K562 (cell line): Measurements from ENCODE around the gene HOXB13. TPM values are rescaled to one million over a fixed set of nuclear protein-coding genes. Genes with fewer than 3 reads are reported as not detected.
A peak's percentile ranks its signal among the peaks of the same experiment; 100 is the strongest.

Experiments used
- ATAC-seq: fragments of 200-7000 bp; cut with Tn5 transposase; 3 replicates; pipeline ENCODE4 v1.9.1; 2020; ENCODE audit warnings: moderate library complexity
- BruUV-seq: library from RNA; stranded (reverse); fragments of 400-500 nt; replicated peaks from 2 replicates; lab custom pipeline; 2021; lab: Mats Ljungman, UMichigan
- CTCF ChIA-PET: fragments of 300-600 bp; formaldehyde crosslinking; extraction: SDS; loops from one replicate; lab custom pipeline; 2021; ENCODE audit warnings: low intra/inter-chr PET ratio; lab: Yijun Ruan, JAX
- POLR2A ChIA-PET: fragments of 300-600, 350-650 bp; sonication (Branson Sonifier 250); formaldehyde crosslinking; extraction: SDS; loops from one replicate; lab custom pipeline; 2021; ENCODE audit warnings: antibody characterized with exemption, inconsistent platforms; lab: Yijun Ruan, JAX
- DNase-seq, 4 experiments: peaks; one replicate each; pipeline versions ENCODE4 v3.0.0 to v3.0.0-alpha.2; 2011 to 2018; ENCODE audit warnings: low spot score in 3 of 4, mixed read lengths in 3 of 4; ENCODE audit errors: extremely low read depth in 1 of 4
- FAIRE-seq: peaks from 2 replicates; lab custom pipeline; 2011; peaks lifted over from hg19 to GRCh38; lab: Jason Lieb, UNC
- H2AFZ ChIP-seq: 2 replicates; pipeline ENCODE4 v1.6.0; 2011; ENCODE audit warnings: low read depth, low read length, control low read depth, inconsistent platforms
- H3K27ac ChIP-seq: fragments of 200-600 bp; 3 replicates; pipeline ENCODE4 v1.8.0; 2011; ENCODE audit warnings: low read depth, mild to moderate bottlenecking, control low read depth, inconsistent platforms, low read length, moderate library complexity, mixed read lengths; ENCODE audit errors: extremely low read depth
- H3K27me3 ChIP-seq, 2 experiments: fragments of 300-600 bp in 1 of 2; 2 replicates in 1 of 2; 3 replicates in 1 of 2; pipeline versions ENCODE4 v1.6.0 to v1.8.0; 2011; ENCODE audit warnings: inconsistent platforms in 2 of 2, low read length in 2 of 2, mild to moderate bottlenecking in 1 of 2, mixed read lengths in 1 of 2, moderate library complexity in 1 of 2; ENCODE audit not compliant: control insufficient read depth in 2 of 2, insufficient read depth in 2 of 2
- H3K36me3 ChIP-seq: fragments of 300-600 bp; 3 replicates; pipeline ENCODE4 v1.8.0; 2011; ENCODE audit warnings: mild to moderate bottlenecking, low read length, inconsistent platforms; ENCODE audit not compliant: control insufficient read depth, insufficient read depth
- H3K4me1 ChIP-seq, 2 experiments: fragments of 200-600 bp in 1 of 2; replicated peaks in 1 of 2; 2 replicates in 1 of 2; 3 replicates in 1 of 2; pipeline versions ENCODE4 v1.5.1 to v1.8.0; 2011; ENCODE audit warnings: inconsistent platforms in 2 of 2, low read length in 2 of 2, mild to moderate bottlenecking in 1 of 2, mixed read lengths in 1 of 2, moderate library complexity in 1 of 2; ENCODE audit not compliant: control insufficient read depth in 2 of 2, insufficient read depth in 2 of 2
- H3K4me2 ChIP-seq: 2 replicates; pipeline ENCODE4 v1.6.1; 2011; ENCODE audit warnings: low read length, control low read depth, inconsistent platforms, mixed read lengths; ENCODE audit not compliant: insufficient read depth
- H3K4me3 ChIP-seq: fragments of 200-600 bp; sonication (generic), shearing (Covaris generic); 2 replicates; pipeline ENCODE4 v1.5.1; 2016; ENCODE audit warnings: control low read depth, inconsistent platforms
- H3K79me2 ChIP-seq: fragments of 200-600 bp; 3 replicates; pipeline ENCODE4 v1.8.0; 2011; ENCODE audit warnings: low read length, inconsistent platforms; ENCODE audit not compliant: control insufficient read depth, insufficient read depth
- H3K9ac ChIP-seq, 2 experiments: 2 replicates each; pipeline versions ENCODE4 v1.6.0 to v1.6.1; 2011; ENCODE audit warnings: low read depth in 2 of 2, low read length in 2 of 2, control low read depth in 1 of 2, inconsistent platforms in 1 of 2, mild to moderate bottlenecking in 1 of 2, mixed read lengths in 1 of 2; ENCODE audit not compliant: insufficient read depth in 1 of 2
- H3K9me1 ChIP-seq: one replicate; pipeline ENCODE4 v1.6.0; 2011; ENCODE audit warnings: inconsistent platforms, mild to moderate bottlenecking, low read length, moderate library complexity; ENCODE audit not compliant: control insufficient read depth, insufficient read depth
- H3K9me3 ChIP-seq: replicated peaks from 2 replicates; pipeline ENCODE4 v1.5.1; 2011; ENCODE audit warnings: low read depth, low read length, inconsistent platforms; ENCODE audit not compliant: control insufficient read depth, insufficient read depth
- H4K20me1 ChIP-seq: replicated peaks from 2 replicates; pipeline ENCODE4 v1.6.1; 2011; ENCODE audit warnings: low read length, inconsistent platforms, mixed read lengths; ENCODE audit not compliant: control insufficient read depth, insufficient read depth
- CBX3 ChIP-seq, 2 experiments: IDR thresholded peaks; 1 replicate in 1 of 2; 2 replicates in 1 of 2; pipeline ENCODE4 v1.6.1; 2012; ENCODE audit warnings: inconsistent platforms in 2 of 2, low read length in 2 of 2, borderline replicate concordance in 1 of 2, control low read depth in 1 of 2
- ELK1 ChIP-seq: sonication (generic); formaldehyde crosslinking; IDR thresholded peaks from 2 replicates; pipeline ENCODE4 v1.8.1; 2022; ENCODE audit warnings: missing genetic modification reagents
- FOXJ2 ChIP-seq: fragments of 200-800 bp; sonication (Bioruptor generic); IDR thresholded peaks from 2 replicates; pipeline ENCODE4 v1.6.1; 2016; ENCODE audit warnings: missing genetic modification characterization, missing compliant biosample characterization
- HNRNPL ChIP-seq: fragments of 200-400 bp; formaldehyde crosslinking; IDR thresholded peaks from 2 replicates; pipeline ENCODE4 v1.6.1; 2017; ENCODE audit warnings: low read depth, mild to moderate bottlenecking, low read length
- HNRNPUL1 ChIP-seq: fragments of 200-400 bp; formaldehyde crosslinking; IDR thresholded peaks from 2 replicates; pipeline ENCODE4 v1.6.1; 2017; ENCODE audit warnings: low read length
- IRF1 ChIP-seq: sonication (generic); formaldehyde crosslinking; IDR thresholded peaks from 2 replicates; pipeline ENCODE4 v1.8.0; 2022; ENCODE audit warnings: missing genetic modification reagents, mild to moderate bottlenecking, borderline replicate concordance
- NFE2 ChIP-seq: IDR thresholded peaks from 2 replicates; pipeline ENCODE4 v1.6.1; 2014; ENCODE audit warnings: antibody characterized with exemption, low read depth
- NR0B1 ChIP-seq: fragments of 450-650 bp; IDR thresholded peaks from one replicate; pipeline ENCODE4 v1.6.1; 2018; ENCODE audit warnings: mild to moderate bottlenecking, moderate library complexity; ENCODE audit not compliant: partially characterized antibody
- ZNF23 ChIP-seq: fragments of 250-450 bp; sonication (Bioruptor Pico); IDR thresholded peaks from 2 replicates; pipeline ENCODE4 v1.4.0; 2020; ENCODE audit warnings: mild to moderate bottlenecking
- WGBS: fragments of 100-300 bp; shearing (Covaris generic); methylation state at CpG from one replicate; pipeline ENCODE4 v1.1.6; 2016; ENCODE audit warnings: low coverage, mixed read lengths; ENCODE audit not compliant: insufficient coverage; ENCODE audit errors: missing lambda C conversion rate; 5-methylcytosine and 5-hydroxymethylcytosine counted together
- in situ Hi-C: fragments of 300-500 bp; cut with MboI; formaldehyde crosslinking; loops from 4 replicates; pipeline ENCODE4 v1.15.0; 2018; ENCODE audit warnings: inconsistent platforms, mixed read lengths
- intact Hi-C: fragments of 100-400 bp; cut with micrococcal nuclease; formaldehyde crosslinking; loops from 2 replicates; pipeline ENCODE4 v1.14.2; 2022
- polyA plus RNA-seq, 8 experiments: library from polyadenylated mRNA; depleted of rRNA in 4 of 8; stranded (reverse) in 5 of 8; unstranded in 3 of 8; fragments of >200 nt; fragmentation: Nextera tagmentation in 2 of 8; fragmentation: Illumina TruSeq in 1 of 8; extraction: Ambion mirVana in 2 of 8; extraction: Trizol in 1 of 8; gene quantifications; 2 replicates each; pipeline versions ENCODE4 v1.2.1 to v1.2.3, GENCODE V29; 2011 to 2014; ENCODE audit warnings: inconsistent platforms in 1 of 8, missing spikeins in 1 of 8
- total RNA-seq, 7 experiments: library from RNA; depleted of rRNA in 6 of 7; stranded (reverse); fragments of >200 nt in 6 of 7; fragmentation: Illumina TruSeq in 2 of 7; extraction: Trizol in 2 of 7; gene quantifications; 2 replicates each; pipeline versions ENCODE4 v1.2.1 to v1.2.3, GENCODE V29; 2011 to 2021; ENCODE audit warnings: low replicate concordance in 1 of 7
- TF ChIP-seq, protein P1 (sequence below): fragments of 450-650 bp; IDR thresholded peaks from 2 replicates; pipeline ENCODE4 v1.6.1; 2017; ENCODE audit warnings: antibody characterized with exemption
- TF ChIP-seq, protein P2 (sequence below): fragments of 250-450 bp; sonication (Bioruptor Pico); IDR thresholded peaks from 2 replicates; pipeline ENCODE4 v1.8.0; 2022; ENCODE audit warnings: moderate library complexity, mild to moderate bottlenecking, inconsistent platforms

HOXB13 gene
- total and polyA plus RNA-seq, 9 of the 15 experiments (the other 6 are each of a cell fraction or from before 2014, with no cell fraction given), result not detected

DNA sequence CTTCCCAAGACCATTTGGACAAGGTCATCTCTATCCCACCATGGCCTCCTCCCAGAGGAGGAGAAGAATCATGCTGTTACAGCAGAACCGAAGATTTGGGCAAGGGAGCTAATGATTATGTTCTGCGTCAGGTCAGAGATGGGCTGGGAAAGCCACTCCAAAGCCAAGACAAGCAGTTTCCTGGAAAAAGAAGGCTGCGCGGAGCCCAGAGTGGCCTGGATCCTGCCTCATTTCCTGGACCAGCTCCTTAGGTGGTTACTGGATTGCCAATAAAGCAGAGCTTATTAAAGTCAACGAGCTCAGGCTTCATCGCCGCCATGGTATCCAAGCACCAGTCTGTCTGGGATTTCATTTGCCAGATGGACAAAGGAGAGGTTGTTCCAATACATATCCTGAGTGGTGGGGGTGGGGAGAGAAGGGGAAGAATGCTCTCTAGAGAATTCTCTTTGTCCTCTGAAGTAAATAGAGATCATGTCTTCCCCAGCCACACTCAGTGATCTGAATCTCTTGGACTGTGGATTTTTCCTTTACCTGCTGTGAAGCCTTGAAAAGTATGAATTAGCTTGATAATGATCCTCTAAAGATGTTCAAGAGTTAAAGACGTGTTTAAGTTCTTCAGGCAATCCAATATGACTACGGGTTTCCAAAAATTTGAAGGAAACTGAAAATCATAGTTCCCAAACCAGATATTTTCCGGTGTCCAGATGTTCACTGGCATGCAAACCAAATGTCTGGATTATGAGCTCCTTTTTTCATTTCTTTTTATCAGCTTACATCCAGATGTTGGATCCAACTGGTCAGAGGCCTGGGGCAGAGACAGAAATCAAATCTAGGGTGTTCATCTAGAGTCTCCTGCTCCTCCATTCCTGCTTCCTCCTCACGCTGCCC is 23.9 kb downstream of the HOXB13 start:
- no TSS peak for BruUV-seq
- ChIA-PET POLR2A (interaction anchor here (0.6 to 1.3 kb wide), 4 partner anchors 13 to 33 kb away, joined by 3 to 4 read pairs (median 4); no protein-coding TSS in a partner anchor), CTCF (no interaction called here)
- in situ Hi-C loops (no loop called here), intact Hi-C loops (no loop called here)
- FAIRE-seq, result no peak
- no peak for ATAC-seq
- Histone ChIP-seq H3K9ac (no peak overlapping the region), H3K79me2 (no peaks in the 10 kb centered on the region), H2AFZ (no peak overlapping the region), H3K4me1 (no peaks in the 10 kb centered on the region; a peak in 1 of 5 replicates), H3K9me1 (no peaks in the 10 kb centered on the region), H3K9me3 (no peaks in the 10 kb centered on the region), H3K4me3 (no peak overlapping the region), H3K4me2 (no peak overlapping the region), H3K36me3 (no peaks in the 10 kb centered on the region), H3K27ac (no peak overlapping the region), H3K27me3 (peaks cover 38 to 61% of the 10 kb centered on the region in 2 experiments), H4K20me1 (no peaks in the 10 kb centered on the region)
- WGBS, result 7% methylated on average over 11 of the region's 11 CpGs
- peak in 3 of 4 experiments; percentile 2 to 3 (median 3) for DNase-seq
- TF ChIP-seq FOXJ2 (tag), result no peak
- TF ChIP-seq ELK1 (CRISPR knock-in tag), result no peak
- TF ChIP-seq, protein P1, sequence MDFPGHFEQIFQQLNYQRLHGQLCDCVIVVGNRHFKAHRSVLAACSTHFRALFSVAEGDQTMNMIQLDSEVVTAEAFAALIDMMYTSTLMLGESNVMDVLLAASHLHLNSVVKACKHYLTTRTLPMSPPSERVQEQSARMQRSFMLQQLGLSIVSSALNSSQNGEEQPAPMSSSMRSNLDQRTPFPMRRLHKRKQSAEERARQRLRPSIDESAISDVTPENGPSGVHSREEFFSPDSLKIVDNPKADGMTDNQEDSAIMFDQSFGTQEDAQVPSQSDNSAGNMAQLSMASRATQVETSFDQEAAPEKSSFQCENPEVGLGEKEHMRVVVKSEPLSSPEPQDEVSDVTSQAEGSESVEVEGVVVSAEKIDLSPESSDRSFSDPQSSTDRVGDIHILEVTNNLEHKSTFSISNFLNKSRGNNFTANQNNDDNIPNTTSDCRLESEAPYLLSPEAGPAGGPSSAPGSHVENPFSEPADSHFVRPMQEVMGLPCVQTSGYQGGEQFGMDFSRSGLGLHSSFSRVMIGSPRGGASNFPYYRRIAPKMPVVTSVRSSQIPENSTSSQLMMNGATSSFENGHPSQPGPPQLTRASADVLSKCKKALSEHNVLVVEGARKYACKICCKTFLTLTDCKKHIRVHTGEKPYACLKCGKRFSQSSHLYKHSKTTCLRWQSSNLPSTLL, result no peak
- TF ChIP-seq HNRNPL, result no peak
- no peak for TF ChIP-seq CBX3 (IDR thresholded peaks at IDR 0.05; ENCODE audit: borderline replicate concordance in 1 of 2, low read length in 2 of 2)
- TF ChIP-seq ZNF23 (CRISPR knock-in tag), result no peak
- no peak for TF ChIP-seq HNRNPUL1
- no peak for TF ChIP-seq NFE2
- TF ChIP-seq, protein P2, sequence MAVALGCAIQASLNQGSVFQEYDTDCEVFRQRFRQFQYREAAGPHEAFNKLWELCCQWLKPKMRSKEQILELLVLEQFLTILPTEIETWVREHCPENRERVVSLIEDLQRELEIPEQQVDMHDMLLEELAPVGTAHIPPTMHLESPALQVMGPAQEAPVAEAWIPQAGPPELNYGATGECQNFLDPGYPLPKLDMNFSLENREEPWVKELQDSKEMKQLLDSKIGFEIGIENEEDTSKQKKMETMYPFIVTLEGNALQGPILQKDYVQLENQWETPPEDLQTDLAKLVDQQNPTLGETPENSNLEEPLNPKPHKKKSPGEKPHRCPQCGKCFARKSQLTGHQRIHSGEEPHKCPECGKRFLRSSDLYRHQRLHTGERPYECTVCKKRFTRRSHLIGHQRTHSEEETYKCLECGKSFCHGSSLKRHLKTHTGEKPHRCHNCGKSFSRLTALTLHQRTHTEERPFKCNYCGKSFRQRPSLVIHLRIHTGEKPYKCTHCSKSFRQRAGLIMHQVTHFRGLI (CRISPR knock-in tag), result no peak
- no peak for TF ChIP-seq IRF1 (CRISPR knock-in tag)
- TF ChIP-seq NR0B1, result no peak
